Breast epithelium (tissue), 4 donors: ENCODE measurements around the gene DDX19B. TPM values are rescaled to one million over a fixed set of nuclear protein-coding genes. Genes with fewer than 3 reads are reported as not detected.
A peak's percentile ranks its signal among the peaks of the same experiment; 100 is the strongest.

Experiments
- DNase-seq, 2 donors: peaks; one replicate each; pipeline ENCODE4 v3.0.0-alpha.2; 2019; ENCODE audit warnings: low spot score in 2 of 2
- H3K27ac ChIP-seq, 2 donors: fragments of 200-600 bp; sonication (generic) in 1 of 2; one replicate each; pipeline ENCODE4 v1.5.1; 2016 to 2019; ENCODE audit warnings: mild to moderate bottlenecking in 1 of 2
- H3K27me3 ChIP-seq, 2 donors: fragments of 200-600 bp; sonication (generic) in 1 of 2; one replicate each; pipeline versions ENCODE4 v1.5.1 to v1.6.0; 2017 to 2019; ENCODE audit warnings: control low read depth in 1 of 2, mild to moderate bottlenecking in 1 of 2
- H3K36me3 ChIP-seq: fragments of 200-600 bp; one replicate; pipeline ENCODE4 v1.5.1; 2019
- H3K4me1 ChIP-seq, 2 donors: fragments of 200-600 bp; sonication (generic); one replicate each; pipeline ENCODE4 v1.5.1; 2016 to 2019; ENCODE audit warnings: control low read depth in 1 of 2
- H3K4me3 ChIP-seq, 3 donors: fragments of 200-600 bp; sonication (generic); 1 replicate in 2 of 3; 2 replicates in 1 of 3; pipeline ENCODE4 v1.5.1; 2016 to 2019; ENCODE audit warnings: mild to moderate bottlenecking in 3 of 3, moderate library complexity in 2 of 3
- H3K9me3 ChIP-seq, 2 donors: fragments of 200-600 bp; sonication (generic) in 1 of 2; one replicate each; pipeline ENCODE4 v1.5.1; 2016 to 2019; ENCODE audit warnings: control low read depth in 1 of 2
- POLR2A ChIP-seq: fragments of 450-650 bp; IDR thresholded peaks from one replicate; pipeline ENCODE4 v1.6.1; 2016; ENCODE audit warnings: antibody characterized with exemption, mild to moderate bottlenecking, moderate library complexity
- POLR2AphosphoS5 ChIP-seq, 3 donors: sonication (generic); formaldehyde crosslinking; IDR thresholded peaks; one replicate each; pipeline ENCODE4 v1.6.1; 2017; ENCODE audit warnings: antibody characterized with exemption in 3 of 3
- intact Hi-C: fragments of 100-400 bp; cut with DNase I; formaldehyde crosslinking; loops from one replicate; pipeline ENCODE4 v1.15.1; 2023; ENCODE audit warnings: low total_unique reads
- total RNA-seq, 3 donors: library from RNA; depleted of rRNA; stranded (reverse); fragments of >200 nt; gene quantifications; one replicate each; pipeline ENCODE4 v1.1.0, GENCODE V29; 2016
- TF ChIP-seq, protein P1 (sequence below), 3 donors: fragments of 450-650 bp; IDR thresholded peaks; one replicate each; pipeline ENCODE4 v1.5.1; 2016 to 2017; ENCODE audit warnings: antibody characterized with exemption in 3 of 3, mild to moderate bottlenecking in 3 of 3, moderate library complexity in 3 of 3

DDX19B gene
- total RNA-seq, 3 donors from 2014 or later: 37.0 to 39.5 (median 39.5) TPM

DNA sequence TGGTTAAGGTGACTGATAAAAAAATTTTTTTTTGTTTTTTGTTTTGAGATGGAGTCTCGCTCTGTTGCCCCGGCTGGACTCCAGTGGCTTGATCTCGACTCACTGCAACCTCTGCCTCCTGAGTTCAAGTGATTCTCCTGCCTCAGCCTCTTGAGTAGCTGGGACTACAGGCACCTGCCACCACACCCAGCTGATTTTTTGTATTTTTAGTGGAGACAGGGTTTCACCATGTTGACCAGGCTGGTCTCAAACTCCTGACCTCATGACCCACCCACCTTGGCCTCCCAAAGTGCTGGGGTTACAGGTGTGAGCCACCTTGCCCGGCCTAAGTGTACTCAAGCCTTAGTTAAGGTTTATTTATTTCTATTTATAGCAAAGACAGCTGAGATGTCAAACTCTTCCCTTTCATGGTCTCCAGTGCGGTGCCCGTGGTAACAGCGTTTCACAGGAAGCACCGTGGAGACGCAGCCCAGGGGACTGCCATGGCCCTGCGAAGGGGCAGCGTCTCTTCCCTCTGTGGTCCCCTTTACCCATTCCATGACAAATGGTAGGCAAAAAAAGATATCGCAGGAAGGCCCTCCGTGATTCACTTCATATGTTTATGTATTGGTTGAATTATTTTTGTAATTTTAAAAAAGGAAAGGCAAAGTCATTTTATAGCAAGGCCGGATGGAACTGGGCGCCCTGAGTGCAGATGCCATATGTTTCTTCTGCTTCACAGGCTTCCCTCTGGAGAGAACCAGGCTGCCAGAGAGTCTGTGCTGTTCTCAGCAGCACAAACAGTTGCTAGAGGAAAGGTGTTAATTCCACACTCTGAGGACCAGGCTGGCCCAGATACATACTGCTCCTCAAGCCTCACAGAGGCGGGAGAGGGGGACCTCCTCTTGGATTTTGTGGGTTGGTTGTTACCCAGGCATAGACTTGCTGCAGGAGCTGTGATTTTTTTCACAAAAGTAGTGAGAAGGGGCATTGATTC lies 76.9 kb downstream of the DDX19B start:
- Histone ChIP-seq H3K36me3 (no peaks in the 10 kb centered on the region), H3K27ac (no peak overlapping the region), H3K4me1 (peaks cover 0 to 9% of the 10 kb centered on the region in 2 donors), H3K4me3 (no peak overlapping the region), H3K9me3 (no peaks in the 10 kb centered on the region), H3K27me3 (no peaks in the 10 kb centered on the region)
- TF ChIP-seq POLR2A (no peak), POLR2AphosphoS5 (IDR thresholded peaks at IDR 0.05) (no peak)
- TF ChIP-seq, protein P1, sequence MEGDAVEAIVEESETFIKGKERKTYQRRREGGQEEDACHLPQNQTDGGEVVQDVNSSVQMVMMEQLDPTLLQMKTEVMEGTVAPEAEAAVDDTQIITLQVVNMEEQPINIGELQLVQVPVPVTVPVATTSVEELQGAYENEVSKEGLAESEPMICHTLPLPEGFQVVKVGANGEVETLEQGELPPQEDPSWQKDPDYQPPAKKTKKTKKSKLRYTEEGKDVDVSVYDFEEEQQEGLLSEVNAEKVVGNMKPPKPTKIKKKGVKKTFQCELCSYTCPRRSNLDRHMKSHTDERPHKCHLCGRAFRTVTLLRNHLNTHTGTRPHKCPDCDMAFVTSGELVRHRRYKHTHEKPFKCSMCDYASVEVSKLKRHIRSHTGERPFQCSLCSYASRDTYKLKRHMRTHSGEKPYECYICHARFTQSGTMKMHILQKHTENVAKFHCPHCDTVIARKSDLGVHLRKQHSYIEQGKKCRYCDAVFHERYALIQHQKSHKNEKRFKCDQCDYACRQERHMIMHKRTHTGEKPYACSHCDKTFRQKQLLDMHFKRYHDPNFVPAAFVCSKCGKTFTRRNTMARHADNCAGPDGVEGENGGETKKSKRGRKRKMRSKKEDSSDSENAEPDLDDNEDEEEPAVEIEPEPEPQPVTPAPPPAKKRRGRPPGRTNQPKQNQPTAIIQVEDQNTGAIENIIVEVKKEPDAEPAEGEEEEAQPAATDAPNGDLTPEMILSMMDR (IDR thresholded peaks at IDR 0.05): no peak
- no peak for DNase-seq
- intact Hi-C loops: no loop called here

DNA sequence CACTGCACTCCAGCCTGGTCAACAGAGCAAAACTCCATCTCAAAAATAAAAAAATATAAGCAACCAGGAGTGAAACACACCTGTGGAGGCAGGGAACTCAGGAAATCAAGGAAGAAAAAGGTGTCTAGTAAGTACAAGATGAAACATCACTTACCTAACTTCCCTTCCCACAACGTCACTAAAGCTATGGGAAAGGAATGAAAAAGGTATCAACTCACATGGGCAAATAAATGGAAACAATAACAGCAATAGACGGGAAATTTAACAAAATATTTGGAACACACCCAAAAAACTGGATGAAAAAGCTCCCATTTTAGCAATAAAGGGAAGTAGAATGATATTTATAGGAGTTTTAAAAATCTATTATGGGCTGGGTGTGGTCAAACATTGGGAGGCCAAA lies 78.8 kb downstream of the DDX19B start:
- TF ChIP-seq, protein P1 (IDR thresholded peaks at IDR 0.05): no peak
- TF ChIP-seq POLR2A: no peak
- no peak for TF ChIP-seq POLR2AphosphoS5 (IDR thresholded peaks at IDR 0.05)
- Histone ChIP-seq H3K36me3 (no peaks in the 10 kb centered on the region), H3K27me3 (no peaks in the 10 kb centered on the region), H3K27ac (no peak overlapping the region), H3K9me3 (no peaks in the 10 kb centered on the region), H3K4me3 (no peak overlapping the region), H3K4me1 (peaks cover 0 to 9% of the 10 kb centered on the region in 2 donors)
- no peak for DNase-seq
- intact Hi-C loops: no loop called here

DNA sequence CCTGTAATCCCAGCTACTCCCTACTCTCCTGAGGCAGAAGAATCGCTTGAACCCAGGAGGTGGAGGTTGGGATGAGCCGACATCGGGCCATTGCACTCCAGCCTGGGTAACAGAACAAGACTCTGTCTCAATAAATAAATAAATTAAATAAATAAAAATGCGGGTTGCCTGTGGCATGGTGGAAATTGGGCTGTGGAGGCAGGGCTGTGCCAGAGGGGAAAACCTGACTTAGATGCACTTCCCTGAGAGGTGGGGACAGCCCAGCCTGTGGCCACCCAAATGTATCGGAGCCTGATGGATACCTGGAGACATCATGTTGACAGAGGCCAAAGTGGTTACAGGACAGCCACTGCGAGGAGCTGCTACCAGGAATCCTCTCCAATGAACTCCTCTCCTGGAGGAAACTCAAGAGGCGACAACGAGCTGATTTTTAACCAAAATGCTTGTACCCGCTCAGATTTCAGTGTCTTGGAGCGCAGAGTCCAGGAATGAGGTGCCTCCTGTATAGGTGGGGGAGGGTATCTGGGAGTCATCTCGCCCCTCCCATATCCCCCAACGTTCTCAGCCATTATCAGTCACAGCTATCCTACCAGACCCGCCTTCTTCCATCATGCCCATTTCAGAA lies 80.0 kb downstream of the DDX19B start:
- no peaks in the 10 kb centered on the region for H3K27me3 ChIP-seq
- intact Hi-C loops: no loop called here

DNA sequence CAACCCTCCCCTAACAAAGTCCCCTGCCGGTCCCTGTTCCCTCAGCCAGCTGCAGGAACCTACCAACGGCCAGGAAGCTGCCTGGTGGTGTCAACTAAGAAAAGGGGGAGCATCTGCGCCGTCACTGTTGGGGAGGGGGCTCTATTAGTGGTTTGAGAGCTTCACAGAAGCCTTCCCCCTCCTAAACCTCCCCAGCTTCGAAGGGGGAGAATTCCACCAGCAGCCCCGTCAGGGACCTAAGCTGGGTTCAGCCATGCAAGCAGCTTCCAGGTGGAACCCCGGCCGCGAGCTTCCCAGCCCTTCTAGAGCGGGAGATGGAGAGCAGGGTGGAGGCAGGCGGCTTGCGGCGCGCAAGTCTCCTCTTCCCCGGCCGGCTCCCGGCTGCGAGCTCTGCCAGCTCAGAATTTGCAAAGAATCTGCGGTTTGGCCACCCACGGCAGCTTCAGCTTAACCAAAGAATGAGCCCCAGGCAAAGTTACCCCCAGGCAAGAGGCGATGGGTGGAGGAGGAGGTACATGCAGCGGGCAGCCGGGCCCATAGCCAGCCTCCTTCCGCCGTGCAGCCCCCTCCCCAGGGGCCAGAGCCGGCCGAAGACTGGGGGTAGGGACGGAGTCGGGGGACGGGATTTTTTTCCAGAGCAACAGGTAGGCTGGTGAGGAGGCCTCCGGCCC lies 81.4 kb downstream of the DDX19B start:
- peak; percentile 73 to 81 for DNase-seq
- TF ChIP-seq POLR2AphosphoS5 (IDR thresholded peaks at IDR 0.05) (peak in 1 of 3 donors; percentile 9), POLR2A (no peak)
- TF ChIP-seq, protein P1 (IDR thresholded peaks at IDR 0.05): no peak
- peak overlapping the region; percentile 59 to 80 (median 78) for H3K4me3 ChIP-seq
- H3K27me3 ChIP-seq: no peaks in the 10 kb centered on the region
- intact Hi-C loops: no loop called here
- peak overlapping the region; percentile 74 to 90 for H3K27ac ChIP-seq
- no peaks in the 10 kb centered on the region for H3K36me3 ChIP-seq
- H3K4me1 ChIP-seq: peaks cover 0 to 9% of the 10 kb centered on the region in 2 donors
- no peaks in the 10 kb centered on the region for H3K9me3 ChIP-seq

More for the DNA sequence above, 80.0 kb downstream of the DDX19B start:
- peak overlapping the region in 1 of 2 donors; percentile 10 for H3K27ac ChIP-seq
- peaks cover 0 to 9% of the 10 kb centered on the region in 2 donors for H3K4me1 ChIP-seq
- TF ChIP-seq, protein P1 (IDR thresholded peaks at IDR 0.05): no peak
- TF ChIP-seq POLR2AphosphoS5 (IDR thresholded peaks at IDR 0.05): no peak
- no peak for TF ChIP-seq POLR2A
- DNase-seq: no peak
- no peaks in the 10 kb centered on the region for H3K9me3 ChIP-seq
- H3K4me3 ChIP-seq: no peak overlapping the region
- H3K36me3 ChIP-seq: no peaks in the 10 kb centered on the region
